ENCODE results near the gene PROK1.

The PROK1 gene

GRCh38 chr1:110482662-110483307 lies 31.8 kb downstream of the PROK1 start:
- no peak overlapping the region for H3K4me3 ChIP-seq (replicated peaks; ENCODE audit: low read depth, low read length)
- TF ChIP-seq CTCF (IDR thresholded peaks at IDR 0.05; ENCODE audit: insufficient read depth, low read length, poor library complexity, severe bottlenecking): no peak
- H3K36me3 ChIP-seq (ENCODE audit: control insufficient read depth, insufficient read depth, low read length): no peaks in the 10 kb centered on the region
- H3K27me3 ChIP-seq (replicated peaks; ENCODE audit: control insufficient read depth, insufficient read depth, low read length): 0 out of 2 replicates have a peak, but pooled peaks cover 1% of the 10 kb centered on the region
- no peak for DNase-seq (ENCODE audit: extremely low read depth, insufficient read length)

GRCh38 chr1:110483308-110483685 lies 32.3 kb downstream of the PROK1 start:
- TF ChIP-seq CTCF (IDR thresholded peaks at IDR 0.05; ENCODE audit: insufficient read depth, low read length, poor library complexity, severe bottlenecking): no peak
- DNase-seq (ENCODE audit: extremely low read depth, insufficient read length): no peak
- 0 out of 2 replicates have a peak, but pooled peaks cover 1% of the 10 kb centered on the region for H3K27me3 ChIP-seq (replicated peaks; ENCODE audit: control insufficient read depth, insufficient read depth, low read length)
- no peaks in the 10 kb centered on the region for H3K36me3 ChIP-seq (ENCODE audit: control insufficient read depth, insufficient read depth, low read length)
- no peak overlapping the region for H3K4me3 ChIP-seq (replicated peaks; ENCODE audit: low read depth, low read length)

GRCh38 chr1:110484801-110485200 lies 33.9 kb downstream of the PROK1 start:
- Histone ChIP-seq H3K36me3 (ENCODE audit: control insufficient read depth, insufficient read depth, low read length) (no peaks in the 10 kb centered on the region), H3K4me3 (replicated peaks; ENCODE audit: low read depth, low read length) (no peak overlapping the region), H3K27me3 (replicated peaks; ENCODE audit: control insufficient read depth, insufficient read depth, low read length) (0 out of 2 replicates have a peak, but pooled peaks cover 1% of the 10 kb centered on the region)
- DNase-seq (ENCODE audit: extremely low read depth, insufficient read length): no peak
- TF ChIP-seq CTCF (IDR thresholded peaks at IDR 0.05; ENCODE audit: insufficient read depth, low read length, poor library complexity, severe bottlenecking): no peak

GRCh38 chr1:110485725-110486124 lies 34.8 kb downstream of the PROK1 start:
- 0 out of 2 replicates have a peak, but pooled peaks cover 1% of the 10 kb centered on the region for H3K27me3 ChIP-seq (replicated peaks; ENCODE audit: control insufficient read depth, insufficient read depth, low read length)
- no peak for TF ChIP-seq CTCF (IDR thresholded peaks at IDR 0.05; ENCODE audit: insufficient read depth, low read length, poor library complexity, severe bottlenecking)
- DNase-seq (ENCODE audit: extremely low read depth, insufficient read length): no peak
- H3K4me3 ChIP-seq (replicated peaks; ENCODE audit: low read depth, low read length): no peak overlapping the region
- H3K36me3 ChIP-seq (ENCODE audit: control insufficient read depth, insufficient read depth, low read length): no peaks in the 10 kb centered on the region

- no peaks in the 10 kb centered on the region for H3K36me3 ChIP-seq (ENCODE audit: control insufficient read depth, insufficient read depth, low read length)
- no peak overlapping the region for H3K4me3 ChIP-seq (replicated peaks; ENCODE audit: low read depth, low read length)
- peaks cover 1% of the 10 kb centered on the region; the same call in 1 of the 2 replicates for H3K27me3 ChIP-seq (replicated peaks; ENCODE audit: control insufficient read depth, insufficient read depth, low read length)
- no peak for DNase-seq (ENCODE audit: extremely low read depth, insufficient read length)
- no peak for TF ChIP-seq CTCF (IDR thresholded peaks at IDR 0.05; ENCODE audit: insufficient read depth, low read length, poor library complexity, severe bottlenecking)
These were observed 36.8 kb downstream of the PROK1 start for GRCh38 chr1:110487726-110488125.
